SKM-1 treated with dmso at 0.1 percent for 144 hours (cell line): Measurements from ENCODE around the gene HSBP1L1.

Source experiments
- DNase-seq: peaks from one replicate; lab custom pipeline; 2025; ENCODE audit not compliant: unreplicated experiment; lab: John Stamatoyannopoulos, UW

The HSBP1L1 gene

DNA sequence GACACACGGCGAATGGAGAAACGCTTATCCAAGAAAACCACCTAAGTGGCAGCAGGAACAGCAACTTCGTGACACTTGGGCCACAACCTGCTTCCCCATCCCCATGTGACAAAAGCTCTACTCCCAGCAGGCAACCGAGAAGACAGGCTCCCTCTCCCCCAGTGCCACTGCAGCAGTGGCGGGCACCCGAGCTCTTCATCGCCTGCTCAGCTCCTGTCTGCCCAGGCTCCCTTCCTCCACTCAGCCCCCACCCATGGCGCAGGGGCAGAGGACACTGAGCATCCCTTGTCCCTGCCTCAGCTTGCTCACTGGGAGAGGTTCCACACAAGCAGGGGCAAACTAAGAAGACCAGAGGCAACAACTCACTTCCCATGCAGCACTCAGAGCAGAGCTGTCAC, 35.9 kb upstream of the HSBP1L1 start:
- DNase-seq = no peak

DNA sequence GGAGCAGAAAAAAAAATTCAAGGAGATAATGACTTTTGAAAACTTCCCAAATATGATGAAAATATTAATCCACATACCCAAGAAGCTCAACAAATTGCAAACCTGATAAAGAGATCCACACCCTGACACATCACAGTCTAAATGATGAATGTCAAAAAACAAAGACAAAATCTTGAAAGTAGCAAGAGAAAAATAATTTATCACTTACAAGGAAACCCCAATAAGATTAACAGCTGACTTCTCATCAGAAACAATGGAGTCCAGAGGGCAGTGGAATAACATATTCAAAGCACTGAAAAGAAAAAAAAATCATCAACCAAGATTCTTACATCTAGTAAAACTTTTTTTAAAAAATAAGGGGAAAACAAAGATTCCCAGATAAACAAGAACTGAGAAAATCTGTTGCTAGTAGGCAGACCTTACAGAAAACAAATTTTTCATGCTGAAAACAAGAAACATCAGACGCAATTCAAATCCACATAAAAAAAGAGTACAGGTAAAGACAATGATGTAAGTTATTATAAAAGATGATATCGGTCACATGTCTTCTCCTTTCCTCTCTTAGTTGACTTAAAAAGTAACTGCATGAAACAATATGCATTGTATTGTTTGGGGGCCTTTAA, 34.3 kb upstream of the HSBP1L1 start:
- DNase-seq = no peak

DNA sequence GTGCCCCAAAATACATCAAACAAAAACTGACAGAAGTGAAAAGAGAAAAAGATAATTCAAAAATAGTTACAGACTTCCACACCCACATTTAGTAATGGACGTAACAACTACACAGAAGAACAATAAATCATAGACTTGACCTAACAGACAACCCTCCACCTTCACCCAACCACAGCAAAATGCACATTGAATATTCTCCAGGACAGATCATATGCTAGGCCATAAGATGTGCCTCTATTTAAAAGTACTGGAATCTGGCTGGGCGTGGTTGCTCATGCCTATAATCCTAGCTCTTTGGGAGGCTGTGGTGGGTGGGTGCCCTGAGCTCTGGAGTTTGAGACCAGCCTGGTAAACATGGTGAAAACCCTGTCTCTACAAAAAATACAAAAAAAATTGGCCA, 33.0 kb upstream of the HSBP1L1 start:
- DNase-seq = no peak

DNA sequence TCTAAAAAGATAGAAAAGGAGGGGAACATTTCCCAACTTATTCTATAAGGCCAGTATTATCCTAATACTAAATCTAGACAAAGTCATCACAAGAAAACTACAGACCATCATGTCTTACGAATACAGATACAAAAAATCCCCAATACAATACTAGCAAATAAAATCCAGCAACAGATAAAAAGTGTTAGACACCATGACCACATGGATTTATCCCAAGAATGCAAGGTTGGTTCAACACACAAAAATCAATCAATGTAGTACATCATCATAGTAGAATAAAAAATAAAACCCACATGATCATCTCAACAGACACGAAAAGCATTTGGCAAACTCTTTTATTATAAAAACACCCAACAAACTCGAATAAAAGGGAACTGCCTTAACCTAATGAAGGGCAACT, 31.5 kb upstream of the HSBP1L1 start:
- no peak for DNase-seq

DNA sequence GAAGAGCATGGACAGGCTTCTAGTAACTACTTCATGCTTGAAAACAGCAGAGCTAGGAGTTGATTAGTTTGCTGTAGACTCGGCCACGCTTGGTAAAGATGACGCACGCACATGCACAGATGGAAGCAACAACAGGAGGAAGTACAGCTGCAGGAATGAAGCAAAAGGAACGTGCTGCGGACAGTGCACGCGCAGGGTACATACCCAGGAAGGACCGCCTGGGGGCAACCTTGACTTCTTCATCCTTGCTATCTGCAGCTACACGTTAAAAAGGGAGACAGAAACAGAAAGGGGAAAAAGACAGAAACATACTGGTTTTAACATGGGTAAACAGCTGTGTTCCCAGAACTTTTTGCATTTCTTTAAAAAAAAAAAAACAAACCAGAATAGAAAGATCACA, 30.7 kb upstream of the HSBP1L1 start:
- DNase-seq = no peak

DNA sequence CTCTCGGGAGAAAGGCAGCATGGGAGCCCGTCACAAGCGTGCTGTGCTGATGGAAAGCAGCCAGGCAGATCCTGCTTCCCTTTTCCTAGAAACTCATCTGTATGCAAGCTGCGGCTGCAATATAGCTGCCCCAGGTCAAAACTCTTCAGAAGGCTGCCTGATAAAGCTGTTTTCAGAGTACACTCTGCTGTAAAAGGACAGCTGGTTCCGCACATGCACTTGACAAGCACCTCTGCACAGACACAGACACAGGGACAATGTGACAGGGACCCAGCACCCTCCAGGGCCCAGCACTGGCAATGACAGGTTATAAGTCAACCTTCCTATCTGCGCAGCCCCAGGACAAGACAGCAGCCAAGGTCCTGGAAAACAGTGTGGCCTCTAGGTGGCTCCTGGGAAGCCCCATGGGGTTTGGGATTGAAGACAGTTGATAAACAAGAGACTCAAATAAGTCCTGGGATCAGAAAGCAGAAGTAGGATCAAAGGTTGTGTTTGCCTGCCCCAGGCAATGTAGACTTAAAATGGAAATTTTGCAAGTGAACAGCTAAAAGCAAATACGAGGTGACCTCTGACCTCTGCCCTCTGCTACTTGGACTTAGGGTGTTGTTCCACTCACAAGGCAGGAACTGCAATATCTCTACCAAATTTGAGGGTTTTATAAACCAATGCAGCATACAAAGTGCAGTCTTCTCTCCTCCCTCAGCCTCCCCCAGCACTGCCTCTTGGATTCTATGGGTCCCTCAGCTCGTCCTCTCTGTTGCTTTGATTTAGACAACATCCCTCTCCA, 29.9 kb upstream of the HSBP1L1 start:
- no peak for DNase-seq

DNA sequence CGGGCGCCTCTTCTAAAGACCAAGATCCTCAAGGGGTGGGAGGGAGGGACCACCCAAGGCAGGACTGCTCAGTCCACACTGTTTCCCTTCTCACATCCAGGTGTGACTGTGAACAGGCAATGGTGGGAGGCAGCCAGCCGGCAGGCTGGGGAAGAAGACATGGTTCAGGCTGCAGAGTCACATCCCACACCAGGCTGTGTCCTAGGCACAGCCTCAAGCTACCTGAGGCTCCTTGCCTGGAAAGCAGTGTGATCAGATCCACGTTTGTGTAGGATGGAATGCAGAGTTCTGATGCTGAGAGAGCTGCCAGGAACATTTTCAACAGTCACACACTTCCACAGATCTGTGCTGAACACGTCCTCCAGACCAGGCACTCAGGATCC, 29.4 kb upstream of the HSBP1L1 start:
- no peak for DNase-seq

DNA sequence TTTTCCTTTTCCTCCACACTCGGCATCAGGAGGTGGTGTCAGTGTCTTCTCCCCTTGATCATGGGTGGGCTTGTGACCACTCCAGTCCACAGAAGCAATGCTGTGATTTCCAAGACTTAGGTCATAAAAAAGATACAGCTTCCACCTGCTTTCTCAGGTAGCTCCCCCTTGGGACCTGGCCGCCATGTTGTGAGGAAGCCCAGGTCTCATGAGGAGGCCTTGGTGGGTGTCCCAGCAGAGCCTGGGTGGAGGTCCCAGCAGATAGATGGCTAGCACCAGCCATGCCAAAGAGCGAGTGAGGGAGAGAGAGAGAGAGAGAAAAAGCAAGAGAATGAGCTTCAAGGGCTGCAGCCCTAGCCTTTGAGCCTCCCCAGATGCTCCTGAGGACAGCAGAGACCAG, 28.9 kb upstream of the HSBP1L1 start:
- DNase-seq = no peak

DNA sequence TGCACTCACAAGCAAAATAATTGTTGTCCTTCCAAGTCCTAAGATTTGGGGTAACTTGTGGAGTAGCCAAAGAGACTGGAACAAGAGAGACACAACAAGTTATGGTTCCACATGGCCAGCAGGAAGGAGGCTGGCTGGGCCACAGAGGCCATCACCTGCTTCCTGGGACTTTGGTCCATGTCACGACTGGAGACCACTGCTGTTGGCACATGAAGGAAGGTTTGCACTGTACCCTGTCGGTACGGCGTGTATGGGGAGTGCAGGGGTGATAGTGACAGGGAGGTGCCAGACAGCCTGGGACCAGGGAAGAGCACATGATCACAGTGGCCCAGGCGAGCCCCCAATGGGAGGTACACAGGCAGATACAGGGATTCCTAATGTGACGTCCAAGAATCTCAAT, 28.5 kb upstream of the HSBP1L1 start:
- DNase-seq = no peak

DNA sequence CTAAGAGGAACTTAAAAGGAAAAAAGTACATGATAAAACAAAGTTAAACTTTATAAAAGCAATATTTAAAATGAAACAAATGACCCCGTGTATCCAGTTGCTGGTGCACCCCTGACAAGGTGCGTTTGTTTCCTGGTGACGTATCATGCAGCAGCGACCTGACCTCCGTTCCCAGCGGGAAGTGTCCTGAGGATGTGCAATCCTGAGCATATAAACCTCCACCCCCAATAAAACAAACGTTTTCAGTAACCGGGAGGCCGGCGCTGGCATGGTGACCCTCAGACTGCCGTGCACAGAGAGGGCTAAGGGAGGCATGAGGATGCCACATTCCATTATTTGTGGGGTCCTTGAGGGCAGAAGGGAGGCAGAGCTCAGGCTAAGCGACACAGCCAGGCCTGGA, 27.8 kb upstream of the HSBP1L1 start:
- DNase-seq = no peak

DNA sequence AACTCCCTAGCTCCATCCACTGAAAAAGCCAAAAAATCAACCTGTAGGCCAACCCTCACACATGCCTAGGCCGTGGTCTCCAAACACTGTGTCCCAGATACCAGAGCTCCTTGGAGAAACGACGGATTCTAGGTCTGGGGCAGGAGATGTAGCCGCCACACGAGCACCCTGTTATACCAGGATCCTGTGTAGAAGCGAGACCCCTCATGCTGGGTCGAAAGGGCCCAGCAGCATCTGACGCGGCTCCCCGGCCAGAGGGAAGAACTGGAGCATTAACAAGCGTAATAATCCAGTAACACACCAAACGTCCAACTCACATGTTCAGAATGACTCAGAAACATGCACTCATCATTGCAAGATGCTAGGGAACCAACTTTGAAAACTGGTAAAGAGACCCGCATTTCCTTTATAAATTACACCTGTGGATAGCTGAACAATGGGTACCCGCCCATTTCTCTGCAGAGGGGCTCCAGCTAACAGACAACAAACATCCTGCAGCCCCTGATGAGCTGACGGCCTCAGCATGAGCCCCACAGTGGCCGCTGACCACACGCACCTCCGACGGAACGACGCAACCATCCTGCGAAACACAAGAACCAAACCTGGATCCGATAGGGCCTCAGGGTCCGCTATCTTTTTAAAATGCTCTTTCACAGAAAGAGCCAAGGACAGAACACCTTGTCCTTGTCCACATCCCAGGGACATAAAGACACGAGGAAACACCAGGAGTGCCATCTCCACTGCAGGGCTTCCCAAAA, 27.2 kb upstream of the HSBP1L1 start:
- no peak for DNase-seq

DNA sequence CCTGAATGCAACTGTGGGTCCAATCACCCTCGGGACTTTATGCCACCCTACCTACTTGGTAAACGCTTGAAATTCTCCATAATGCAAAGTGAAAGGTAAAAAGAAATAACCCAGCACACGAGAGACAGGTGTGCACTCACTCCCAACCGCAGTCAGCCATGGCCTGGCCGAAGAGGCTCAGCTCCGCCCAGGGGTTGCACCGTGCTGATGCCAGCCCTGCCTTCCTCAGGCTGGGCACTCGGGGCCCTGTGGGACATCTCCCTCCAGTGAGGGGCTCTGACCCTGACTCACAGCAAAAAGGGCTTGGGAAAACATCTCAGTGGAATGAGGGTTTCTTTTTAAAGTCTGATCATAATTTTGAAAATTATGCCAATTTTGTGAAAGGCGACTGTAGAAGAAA, 26.2 kb upstream of the HSBP1L1 start:
- DNase-seq = no peak

DNA sequence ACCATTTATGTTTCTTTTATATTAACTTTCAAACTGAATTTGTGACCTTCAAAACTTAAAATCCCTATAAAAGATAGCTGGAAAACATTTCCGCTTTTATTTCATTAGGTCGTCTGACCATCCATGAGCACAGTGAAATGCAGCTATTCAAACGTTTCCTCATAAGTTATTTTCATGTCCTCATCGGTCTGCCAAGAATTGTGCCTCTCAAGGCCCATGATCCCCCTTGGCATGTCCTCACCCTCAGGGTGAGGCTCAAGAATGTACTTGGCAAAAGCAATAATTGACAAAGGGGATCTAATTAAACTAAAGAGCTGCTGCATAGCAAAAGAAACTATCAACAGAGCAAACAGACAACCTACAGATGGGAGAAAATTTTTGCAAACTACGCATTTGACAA, 25.3 kb upstream of the HSBP1L1 start:
- DNase-seq = no peak

DNA sequence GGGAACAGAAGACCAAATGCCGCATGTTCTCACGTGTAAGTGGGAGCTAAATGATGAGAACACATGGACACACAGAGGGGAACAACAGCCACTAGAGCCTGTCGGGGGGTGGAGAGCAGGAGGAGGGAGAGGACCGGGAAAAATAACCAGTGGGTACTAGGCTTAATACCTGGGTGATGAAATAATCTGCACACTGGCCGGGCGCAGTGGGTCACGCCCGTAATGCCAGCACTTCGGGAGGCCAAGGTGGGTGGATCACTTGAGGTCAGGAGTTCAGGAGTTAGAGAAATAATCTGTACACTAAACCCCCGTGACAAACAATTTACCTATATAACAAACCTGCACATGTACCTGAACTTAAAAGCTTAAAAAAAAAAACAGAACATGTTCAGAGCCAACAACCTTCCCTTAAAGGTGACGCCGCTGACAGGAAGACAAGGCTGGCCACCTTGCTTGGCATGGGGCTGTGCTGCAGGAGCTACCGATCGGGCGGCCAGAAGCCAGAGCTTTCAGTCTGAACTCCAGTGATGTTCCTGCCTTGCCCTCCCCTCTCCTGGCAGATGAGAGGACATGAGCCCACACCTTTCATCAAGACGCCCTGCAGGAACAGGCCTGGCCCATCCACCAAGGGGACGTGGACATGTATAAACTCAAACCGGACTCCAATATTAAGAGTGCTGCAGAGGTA, 24.2 kb upstream of the HSBP1L1 start:
- no peak for DNase-seq

DNA sequence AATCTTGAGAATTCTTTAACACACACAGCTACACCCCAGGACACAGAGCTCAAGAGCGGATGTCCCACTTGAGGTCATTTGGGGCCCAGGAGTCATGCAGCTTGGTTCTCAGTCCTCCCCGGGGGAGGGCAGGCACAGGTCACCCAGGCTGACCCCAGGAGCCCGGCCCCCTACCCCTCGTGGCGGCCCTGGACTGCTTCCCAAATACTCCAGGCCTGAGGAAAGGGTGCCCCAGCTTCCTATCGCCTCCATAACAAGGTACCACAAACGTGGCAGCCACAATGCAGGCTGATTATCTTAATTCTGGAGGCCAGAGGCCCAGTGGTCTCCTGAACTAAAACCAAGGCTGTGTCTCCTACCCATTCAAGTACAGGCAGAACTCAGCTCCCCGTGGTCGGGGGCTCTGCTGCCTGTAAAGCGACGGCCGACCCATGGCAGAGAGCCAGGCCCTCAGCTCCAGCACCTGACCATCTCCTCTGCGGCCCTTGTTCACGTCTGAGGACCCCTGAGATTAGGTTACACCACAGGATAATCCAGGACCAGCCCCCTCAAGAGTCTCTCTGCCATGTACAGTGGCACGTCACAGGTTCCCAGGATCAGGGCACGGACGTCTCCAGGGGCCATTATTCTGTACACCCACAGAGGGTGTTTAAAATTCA, 23.5 kb upstream of the HSBP1L1 start:
- no peak for DNase-seq

DNA sequence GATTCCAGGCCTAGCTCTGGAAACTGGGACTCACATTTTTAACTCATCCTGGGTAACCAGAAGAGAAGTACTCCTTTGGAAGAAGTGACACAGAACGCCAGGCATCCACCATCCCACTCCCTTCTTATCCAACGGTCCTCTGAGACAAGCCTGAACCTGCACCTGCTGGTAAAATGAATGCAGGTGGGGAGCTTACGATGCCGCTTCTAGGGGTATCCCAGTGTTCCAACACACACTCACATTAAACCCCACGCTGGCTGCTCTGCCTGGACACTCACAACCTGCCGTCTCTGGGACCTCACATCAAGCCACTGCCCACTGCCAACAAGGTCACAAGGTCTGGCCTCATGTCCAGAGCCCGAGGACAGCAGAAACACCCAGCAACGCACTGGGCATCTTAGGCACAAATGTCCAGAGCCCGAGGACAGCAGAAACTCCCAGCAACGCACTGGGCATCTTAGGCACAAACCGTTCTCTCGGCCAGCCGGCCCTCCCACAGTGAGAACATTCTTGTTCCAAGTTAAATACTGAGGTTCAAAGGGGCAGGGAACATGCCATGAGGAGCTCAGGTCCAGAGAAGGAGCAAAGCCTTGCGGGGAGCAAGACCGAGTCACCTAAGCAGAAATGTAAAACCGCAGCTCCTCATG, 22.8 kb upstream of the HSBP1L1 start:
- DNase-seq = no peak

DNA sequence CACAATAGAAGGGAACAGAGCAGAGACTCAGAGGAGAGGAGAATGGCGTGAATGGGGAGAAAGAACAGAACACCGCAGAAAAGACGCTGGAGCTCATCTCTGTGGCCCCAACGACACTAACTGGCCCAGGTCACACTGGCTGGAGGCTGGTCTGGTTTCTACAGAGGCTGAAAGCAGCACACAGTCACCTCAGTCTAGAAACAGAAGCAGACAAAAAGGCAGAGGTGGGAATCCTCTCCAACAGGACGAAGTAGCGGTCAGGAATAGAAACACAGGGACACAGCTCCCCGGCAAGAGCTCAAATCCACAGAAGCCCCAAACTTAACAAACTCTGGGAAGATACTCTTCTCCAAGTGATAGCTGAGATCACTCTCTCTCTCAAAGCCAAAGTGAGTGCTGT, 22.2 kb upstream of the HSBP1L1 start:
- no peak for DNase-seq

DNA sequence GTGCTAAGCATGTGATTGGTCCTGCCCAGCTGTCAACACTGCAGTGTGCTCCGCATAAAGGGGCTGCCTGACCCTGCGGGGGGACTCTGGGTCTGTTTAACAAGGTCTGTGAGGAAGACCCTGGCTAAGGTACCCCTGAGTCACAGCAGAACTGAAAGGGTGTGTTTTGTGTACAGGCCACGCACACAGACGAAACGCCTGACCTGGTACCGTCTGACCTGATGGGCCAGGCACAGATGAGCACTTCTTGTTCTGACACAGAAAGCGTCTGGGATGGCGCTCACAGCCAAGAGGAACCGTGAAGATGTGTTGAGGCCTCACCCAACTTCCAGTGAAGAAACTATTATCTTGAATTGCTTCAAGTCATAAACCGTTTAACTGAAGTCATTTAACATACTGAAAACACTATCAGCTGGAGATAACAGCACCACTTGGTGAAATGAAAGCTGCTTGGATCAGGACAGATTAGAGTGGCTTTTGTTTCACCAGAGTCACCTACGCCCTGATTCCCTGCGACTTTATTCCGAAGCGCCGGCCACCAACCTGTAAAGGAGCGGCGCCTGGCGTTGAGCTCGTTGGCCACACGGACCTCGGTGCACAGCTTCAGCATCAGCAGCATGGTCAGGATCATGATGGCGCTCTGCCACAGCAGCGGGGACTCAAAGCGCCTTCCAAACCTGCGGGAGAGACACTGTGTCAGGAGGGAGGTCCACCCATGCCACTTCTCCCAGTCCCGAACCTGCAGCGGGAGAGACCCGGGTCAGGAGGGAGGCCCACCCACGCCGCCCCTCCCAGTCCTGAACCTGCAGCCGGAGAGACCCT, 21.4 kb upstream of the HSBP1L1 start:
- DNase-seq = no peak

DNA sequence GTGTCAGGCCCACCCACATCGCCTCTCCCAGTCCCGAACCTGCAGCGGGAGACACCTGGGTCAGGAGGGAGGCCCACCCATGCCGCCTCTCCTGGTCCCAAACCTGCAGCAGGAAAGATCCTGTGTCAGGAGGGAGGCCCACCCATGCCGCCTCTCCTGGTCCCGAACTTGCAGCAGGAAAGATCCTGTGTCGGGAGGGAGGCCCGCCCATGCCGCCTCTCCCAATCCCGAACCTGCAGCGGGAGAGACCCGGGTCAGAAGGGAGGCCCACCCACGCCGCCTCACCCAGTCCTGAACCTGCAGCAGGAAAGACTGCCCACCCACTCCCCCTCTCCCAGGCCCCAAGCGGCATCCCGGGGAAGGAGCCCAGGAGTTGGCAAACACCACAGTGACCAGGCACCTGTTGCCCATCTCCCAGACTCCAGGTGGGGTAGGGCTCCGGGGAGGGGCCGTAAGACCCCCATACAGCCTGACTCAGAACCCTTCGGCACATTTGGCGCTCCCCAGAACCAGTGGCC, 20.8 kb upstream of the HSBP1L1 start:
- DNase-seq = no peak
